GM12891 (cell line): ENCODE data around the gene CADM2.

Experiments
- DNase-seq: peaks from one replicate; pipeline ENCODE4 v3.0.0; 2011; ENCODE audit warnings: low spot score; ENCODE audit not compliant: insufficient read length
- FAIRE-seq: peaks from 2 replicates; lab custom pipeline; 2011; peaks lifted over from hg19 to GRCh38; lab: Jason Lieb, UNC
- PAX5 ChIP-seq: IDR thresholded peaks from 2 replicates; pipeline ENCODE4 v1.6.1; 2011; ENCODE audit warnings: low read length, moderate library complexity, mild to moderate bottlenecking; ENCODE audit not compliant: insufficient read depth, severe bottlenecking
- POLR2A ChIP-seq: IDR thresholded peaks from 2 replicates; pipeline ENCODE4 v1.6.1; 2011; ENCODE audit warnings: low read depth, low read length, control low read depth
- POLR2AphosphoS5 ChIP-seq: IDR thresholded peaks from 2 replicates; pipeline ENCODE4 v1.6.1; 2011; ENCODE audit warnings: low read depth, low read length, control low read depth
- POU2F2 ChIP-seq: IDR thresholded peaks from 2 replicates; pipeline ENCODE4 v1.6.1; 2011; ENCODE audit warnings: low read depth, mild to moderate bottlenecking, control low read depth, low read length, moderate library complexity
- SPI1 ChIP-seq: IDR thresholded peaks from 2 replicates; pipeline ENCODE4 v1.6.1; 2011; ENCODE audit warnings: low read depth, low read length, control low read depth
- TAF1 ChIP-seq: IDR thresholded peaks from 2 replicates; pipeline ENCODE4 v1.6.1; 2011; ENCODE audit warnings: low read depth, low read length, control low read depth

Gene CADM2

GRCh38 chr3:85162905-85163304 is 204.1 kb downstream of the CADM2 start:
- no peak for FAIRE-seq
- DNase-seq, result no peak
- TF ChIP-seq PAX5, result no peak
- no peak for TF ChIP-seq POLR2AphosphoS5
- TF ChIP-seq SPI1, result no peak
- no peak for TF ChIP-seq POLR2A
- no peak for TF ChIP-seq POU2F2
- TF ChIP-seq TAF1, result no peak

- DNase-seq (no peak), FAIRE-seq (no peak)
- TF ChIP-seq PAX5 (no peak), POLR2A (no peak), TAF1 (no peak), SPI1 (no peak), POU2F2 (no peak), POLR2AphosphoS5 (no peak)
These were observed 205.6 kb downstream of the CADM2 start for GRCh38 chr3:85164436-85164835.

- DNase-seq (no peak), FAIRE-seq (no peak)
- TF ChIP-seq SPI1 (no peak), POLR2A (no peak), TAF1 (no peak), PAX5 (no peak), POU2F2 (no peak), POLR2AphosphoS5 (no peak)
These were observed 208.8 kb downstream of the CADM2 start for GRCh38 chr3:85167576-85167975.

GRCh38 chr3:85170646-85171045 is 211.9 kb downstream of the CADM2 start:
- DNase-seq (no peak), FAIRE-seq (no peak)
- TF ChIP-seq POU2F2, result no peak
- TF ChIP-seq SPI1, result no peak
- TF ChIP-seq PAX5, result no peak
- TF ChIP-seq POLR2A, result no peak
- no peak for TF ChIP-seq POLR2AphosphoS5
- TF ChIP-seq TAF1, result no peak

- FAIRE-seq (no peak), DNase-seq (no peak)
- TF ChIP-seq POU2F2, result no peak
- no peak for TF ChIP-seq POLR2A
- TF ChIP-seq PAX5, result no peak
- TF ChIP-seq POLR2AphosphoS5, result no peak
- no peak for TF ChIP-seq TAF1
- no peak for TF ChIP-seq SPI1
These were observed 213.2 kb downstream of the CADM2 start for GRCh38 chr3:85171976-85172375.

- no peak for FAIRE-seq
- no peak for TF ChIP-seq SPI1
- no peak for TF ChIP-seq POLR2AphosphoS5
- TF ChIP-seq POU2F2, result no peak
- TF ChIP-seq PAX5, result no peak
- TF ChIP-seq TAF1, result no peak
- TF ChIP-seq POLR2A, result no peak
- DNase-seq, result no peak
These were observed 218.0 kb downstream of the CADM2 start for GRCh38 chr3:85176799-85177198.

GRCh38 chr3:85182975-85183752 is 224.4 kb downstream of the CADM2 start:
- DNase-seq (no peak), FAIRE-seq (no peak)
- TF ChIP-seq POLR2AphosphoS5 (no peak), PAX5 (no peak)

- DNase-seq, result no peak
- FAIRE-seq, result no peak
- TF ChIP-seq TAF1 (no peak), POLR2A (no peak), POU2F2 (no peak), PAX5 (no peak), POLR2AphosphoS5 (no peak), SPI1 (no peak)
These were observed 226.7 kb downstream of the CADM2 start for GRCh38 chr3:85185495-85185894.

- DNase-seq (no peak), FAIRE-seq (no peak)
- TF ChIP-seq PAX5, result no peak
- TF ChIP-seq SPI1, result no peak
- no peak for TF ChIP-seq POLR2AphosphoS5
- TF ChIP-seq POLR2A, result no peak
- no peak for TF ChIP-seq TAF1
- no peak for TF ChIP-seq POU2F2
These were observed 230.9 kb downstream of the CADM2 start for GRCh38 chr3:85189731-85190130.

GRCh38 chr3:85193565-85193964 is 234.8 kb downstream of the CADM2 start:
- TF ChIP-seq TAF1, result no peak
- TF ChIP-seq POLR2A, result no peak
- no peak for FAIRE-seq
- no peak for DNase-seq

- DNase-seq (no peak), FAIRE-seq (no peak)
- TF ChIP-seq SPI1 (no peak), PAX5 (no peak), POU2F2 (no peak), POLR2AphosphoS5 (no peak), POLR2A (no peak), TAF1 (no peak)
These were observed 249.9 kb downstream of the CADM2 start for GRCh38 chr3:85208650-85209049.
